Spleen (tissue), 11 donors: ENCODE results near the gene KCNC2. TPM values are rescaled to one million over a fixed set of nuclear protein-coding genes. Genes with fewer than 3 reads are reported as not detected.
"Not testable (repeated sequence)": the region's sequence is repeated elsewhere in the genome, so short reads cannot be mapped to it uniquely, and the experiment has no call there.

ENCODE experiments used
- DNase-seq: peaks from one replicate; pipeline ENCODE4 v3.0.0-alpha.2; 2020
- H3K27ac ChIP-seq, 8 donors: fragments of 200-600 bp; sonication (generic) in 7 of 8; 1 replicate in 4 of 8; 2 replicates in 4 of 8; pipeline versions ENCODE4 v1.5.0 to v1.8.0; 2016 to 2021; ENCODE audit warnings: inconsistent platforms in 4 of 8, mild to moderate bottlenecking in 4 of 8, moderate library complexity in 1 of 8
- H3K27me3 ChIP-seq, 7 donors: fragments of 200-600 bp; sonication (generic) in 6 of 7; replicated peaks in 1 of 7; 1 replicate in 4 of 7; 2 replicates in 3 of 7; pipeline versions ENCODE4 v1.5.0 to v1.8.0; 2016 to 2021; ENCODE audit warnings: inconsistent platforms in 3 of 7, mild to moderate bottlenecking in 1 of 7
- H3K36me3 ChIP-seq, 6 donors: fragments of 200-600 bp; sonication (generic) in 5 of 6; 1 replicate in 4 of 6; 2 replicates in 2 of 6; pipeline versions ENCODE4 v1.5.0 to v1.8.0; 2016 to 2021; ENCODE audit warnings: inconsistent platforms in 2 of 6
- H3K4me1 ChIP-seq, 6 donors: fragments of 200-600 bp; sonication (generic) in 5 of 6; 1 replicate in 3 of 6; 2 replicates in 3 of 6; pipeline versions ENCODE4 v1.5.0 to v1.8.0; 2016 to 2021; ENCODE audit warnings: inconsistent platforms in 3 of 6
- H3K4me3 ChIP-seq, 8 donors: fragments of 200-600 bp; sonication (generic) in 7 of 8; 1 replicate in 4 of 8; 2 replicates in 4 of 8; pipeline versions ENCODE4 v1.5.0 to v1.8.0; 2016 to 2021; ENCODE audit warnings: inconsistent platforms in 4 of 8, mild to moderate bottlenecking in 4 of 8, moderate library complexity in 2 of 8
- H3K9me3 ChIP-seq, 8 donors: fragments of 200-600 bp; sonication (generic) in 7 of 8; 1 replicate in 4 of 8; 2 replicates in 4 of 8; pipeline versions ENCODE4 v1.5.0 to v1.8.0; 2016 to 2021; ENCODE audit warnings: inconsistent platforms in 4 of 8
- POLR2A ChIP-seq, 3 donors: fragments of 450-650 bp; IDR thresholded peaks; one replicate each; pipeline ENCODE4 v1.5.1; 2017; ENCODE audit warnings: antibody characterized with exemption in 3 of 3, mild to moderate bottlenecking in 1 of 3
- POLR2AphosphoS5 ChIP-seq, 3 donors: sonication (generic); formaldehyde crosslinking; IDR thresholded peaks; one replicate each; pipeline ENCODE4 v1.5.1; 2017; ENCODE audit warnings: antibody characterized with exemption in 3 of 3
- WGBS, 5 donors: extraction: QIAGEN DNeasy Blood & Tissue Kit in 3 of 5; methylation state at CpG; one replicate each; pipeline versions ENCODE4 v1.1.5 to v1.1.7; 2013 to 2018; 5-methylcytosine and 5-hydroxymethylcytosine counted together
- intact Hi-C: fragments of 100-400 bp; cut with DNase I; formaldehyde crosslinking; loops from one replicate; pipeline ENCODE4 v1.15.0; 2023; ENCODE audit warnings: low total_unique reads
- polyA plus RNA-seq, 3 donors: library from polyadenylated mRNA; stranded (reverse); fragments of 200-250 nt; gene quantifications; one replicate each; pipeline ENCODE4 v1.2.1, GENCODE V29; 2013
- total RNA-seq, 7 donors: library from RNA; depleted of rRNA in 3 of 7; stranded (reverse); fragments of >200 nt in 3 of 7; fragmentation: NEBNext Ultra II Directional in 4 of 7; extraction: Animal tissue kit (Norgen Biotek cat#: 25700) in 4 of 7; gene quantifications; one replicate each; pipeline versions ENCODE4 v1.1.0 to v1.2.1, GENCODE V29; 2016 to 2021
- TF ChIP-seq, protein P1 (sequence below), 11 experiments: fragments of 200-600 bp in 7 of 11; fragments of 450-650 bp in 4 of 11; sonication (generic) in 4 of 11; IDR thresholded peaks in 8 of 11; conservative IDR thresholded peaks in 3 of 11; 1 replicate in 7 of 11; 2 replicates in 4 of 11; pipeline versions ENCODE4 v1.4.0 to v1.8.0; 2016 to 2021; ENCODE audit warnings: antibody characterized with exemption in 11 of 11, inconsistent platforms in 4 of 11, mild to moderate bottlenecking in 1 of 11
- donor health status: healthy with polysubstance abuse.
- donor health status: DM: no; HTN: no; CAD: no; lungs with moderate emphysema.
- donor health status: DM: no; HTN: no; CAD: no.
- donor health status: Bipolar disorder and iron deficiency.
- donor health status: healthy.
- donor health status: DM: no; HTN: no; CAD: no.
- donor health status: DM: yes; HTN: yes; CAD: no.

The KCNC2 gene
- total and polyA plus RNA-seq, 10 donors: not detected

DNA sequence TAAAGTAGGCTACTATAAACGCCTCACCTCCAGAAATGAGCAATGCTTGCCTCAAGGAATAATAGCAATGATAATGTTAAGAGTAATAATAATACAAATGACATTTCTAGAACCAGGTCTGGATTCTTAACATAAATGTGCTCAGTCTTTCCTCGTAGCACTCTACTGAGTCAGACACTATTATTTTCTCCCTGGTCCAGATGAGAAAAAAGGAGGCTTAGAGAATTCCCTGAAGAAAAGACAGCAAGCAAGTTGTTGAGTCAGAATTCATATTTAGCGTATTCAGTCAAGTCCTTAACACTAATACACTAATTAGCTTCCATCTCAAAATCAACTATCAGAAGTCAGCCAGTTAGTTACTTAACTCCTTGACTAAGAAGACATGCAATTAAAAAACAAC is 13.2 kb downstream of the KCNC2 start:
- H3K9me3 ChIP-seq: no peaks in the 10 kb centered on the region
- intact Hi-C loops: no loop called here
- H3K36me3 ChIP-seq: no peaks in the 10 kb centered on the region
- TF ChIP-seq, protein P1, sequence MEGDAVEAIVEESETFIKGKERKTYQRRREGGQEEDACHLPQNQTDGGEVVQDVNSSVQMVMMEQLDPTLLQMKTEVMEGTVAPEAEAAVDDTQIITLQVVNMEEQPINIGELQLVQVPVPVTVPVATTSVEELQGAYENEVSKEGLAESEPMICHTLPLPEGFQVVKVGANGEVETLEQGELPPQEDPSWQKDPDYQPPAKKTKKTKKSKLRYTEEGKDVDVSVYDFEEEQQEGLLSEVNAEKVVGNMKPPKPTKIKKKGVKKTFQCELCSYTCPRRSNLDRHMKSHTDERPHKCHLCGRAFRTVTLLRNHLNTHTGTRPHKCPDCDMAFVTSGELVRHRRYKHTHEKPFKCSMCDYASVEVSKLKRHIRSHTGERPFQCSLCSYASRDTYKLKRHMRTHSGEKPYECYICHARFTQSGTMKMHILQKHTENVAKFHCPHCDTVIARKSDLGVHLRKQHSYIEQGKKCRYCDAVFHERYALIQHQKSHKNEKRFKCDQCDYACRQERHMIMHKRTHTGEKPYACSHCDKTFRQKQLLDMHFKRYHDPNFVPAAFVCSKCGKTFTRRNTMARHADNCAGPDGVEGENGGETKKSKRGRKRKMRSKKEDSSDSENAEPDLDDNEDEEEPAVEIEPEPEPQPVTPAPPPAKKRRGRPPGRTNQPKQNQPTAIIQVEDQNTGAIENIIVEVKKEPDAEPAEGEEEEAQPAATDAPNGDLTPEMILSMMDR (IDR thresholded peaks at IDR 0.05 in 8 of 11, conservative IDR thresholded peaks at IDR 0.05 in 3 of 11): no peak
- no peak for TF ChIP-seq POLR2AphosphoS5 (IDR thresholded peaks at IDR 0.05)
- TF ChIP-seq POLR2A (IDR thresholded peaks at IDR 0.05): no peak
- no peak overlapping the region for H3K4me3 ChIP-seq
- WGBS, 5 donors: 76 to 93% (median 80%) methylated on average over 3 of the region's 3 CpGs
- DNase-seq: no peak
- no peaks in the 10 kb centered on the region for H3K4me1 ChIP-seq
- no peaks in the 10 kb centered on the region for H3K27me3 ChIP-seq
- no peak overlapping the region for H3K27ac ChIP-seq

- 76 to 89% (median 76%) methylated on average over 3 of the region's 3 CpGs for WGBS, 5 donors
- no peaks in the 10 kb centered on the region for H3K36me3 ChIP-seq
- H3K27me3 ChIP-seq: no peaks in the 10 kb centered on the region
- TF ChIP-seq POLR2AphosphoS5 (IDR thresholded peaks at IDR 0.05) (no peak), POLR2A (IDR thresholded peaks at IDR 0.05) (no peak)
- TF ChIP-seq, protein P1 (IDR thresholded peaks at IDR 0.05 in 8 of 11, conservative IDR thresholded peaks at IDR 0.05 in 3 of 11): no peak
- no peak for DNase-seq
- intact Hi-C loops: no loop called here
- no peak overlapping the region for H3K4me3 ChIP-seq
- no peaks in the 10 kb centered on the region for H3K4me1 ChIP-seq
- no peak overlapping the region for H3K27ac ChIP-seq
- H3K9me3 ChIP-seq: no peaks in the 10 kb centered on the region
These were observed 15.4 kb downstream of the KCNC2 start for GRCh38 chr12:75194250-75194649.

DNA sequence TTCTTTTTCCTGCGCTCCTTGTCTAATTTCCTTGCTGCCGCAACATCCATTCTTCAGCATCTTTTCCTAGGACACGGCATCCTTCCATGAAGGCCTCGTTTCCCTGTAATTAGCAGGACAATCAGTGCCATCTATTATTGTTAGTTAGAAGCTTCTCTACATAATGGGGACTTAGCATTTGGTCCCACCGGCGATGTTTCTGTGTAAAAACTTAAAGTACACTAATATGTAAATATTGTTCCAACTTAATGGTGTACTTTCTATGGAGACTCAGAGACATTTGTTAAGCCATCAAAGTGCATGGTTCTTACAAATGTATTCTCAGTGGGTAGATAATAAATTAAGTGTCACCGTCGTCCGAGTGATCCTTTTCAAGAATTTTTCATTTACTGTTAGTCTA is 17.4 kb downstream of the KCNC2 start:
- Histone ChIP-seq H3K36me3 (no peaks in the 10 kb centered on the region), H3K9me3 (no peaks in the 10 kb centered on the region), H3K4me3 (no peak overlapping the region), H3K27me3 (no peaks in the 10 kb centered on the region), H3K27ac (no peak overlapping the region), H3K4me1 (no peaks in the 10 kb centered on the region)
- intact Hi-C loops: no loop called here
- 76 to 89% (median 84%) methylated on average over 9 of the region's 9 CpGs for WGBS, 5 donors
- TF ChIP-seq, protein P1 (IDR thresholded peaks at IDR 0.05 in 8 of 11, conservative IDR thresholded peaks at IDR 0.05 in 3 of 11): no peak
- TF ChIP-seq POLR2A (IDR thresholded peaks at IDR 0.05): no peak
- no peak for TF ChIP-seq POLR2AphosphoS5 (IDR thresholded peaks at IDR 0.05)
- DNase-seq: no peak

- Histone ChIP-seq H3K9me3 (no peaks in the 10 kb centered on the region), H3K27ac (no peak overlapping the region), H3K36me3 (no peaks in the 10 kb centered on the region), H3K4me3 (no peak overlapping the region), H3K4me1 (no peaks in the 10 kb centered on the region), H3K27me3 (no peaks in the 10 kb centered on the region)
- DNase-seq: no peak
- TF ChIP-seq POLR2AphosphoS5 (IDR thresholded peaks at IDR 0.05): no peak
- no peak for TF ChIP-seq POLR2A (IDR thresholded peaks at IDR 0.05)
- TF ChIP-seq, protein P1 (IDR thresholded peaks at IDR 0.05 in 8 of 11, conservative IDR thresholded peaks at IDR 0.05 in 3 of 11): no peak
- intact Hi-C loops: no loop called here
These were observed 18.8 kb downstream of the KCNC2 start for GRCh38 chr12:75190846-75191245.

- DNase-seq, H3K27ac ChIP-seq, H3K9me3 ChIP-seq, H3K27me3 ChIP-seq, intact Hi-C loops, H3K4me3 ChIP-seq, H3K4me1 ChIP-seq, H3K36me3 ChIP-seq: not testable (repeated sequence)
- 87 to 94% (median 88%) methylated on average over 3 of the region's 3 CpGs for WGBS, 5 donors
These were observed 23.8 kb downstream of the KCNC2 start for GRCh38 chr12:75185881-75186280.
